RWPE2 (cell line): Measurements from ENCODE around the gene COQ8B.

ENCODE experiments used
- ATAC-seq: fragments of 200-7000 bp; cut with Tn5 transposase; 3 replicates; pipeline ENCODE4 v1.9.1; 2021; ENCODE audit warnings: low read depth
- DNase-seq: peaks from one replicate; pipeline ENCODE4 v3.0.0-alpha.2; 2020; ENCODE audit warnings: low spot score
- H3K27ac ChIP-seq: fragments of 450-650 bp; 2 replicates; pipeline ENCODE4 v1.5.1; 2017; ENCODE audit warnings: mild to moderate bottlenecking; ENCODE audit not compliant: poor library complexity, severe bottlenecking
- H3K27me3 ChIP-seq: fragments of 250-450 bp; sonication (Bioruptor Pico); 2 replicates; pipeline ENCODE4 v1.5.1; 2021; ENCODE audit warnings: mild to moderate bottlenecking, moderate library complexity; ENCODE audit not compliant: insufficient read depth, poor library complexity, severe bottlenecking
- H3K36me3 ChIP-seq: fragments of 250-450 bp; sonication (Bioruptor Pico); 2 replicates; pipeline ENCODE4 v1.5.1; 2020; ENCODE audit warnings: low read depth, mild to moderate bottlenecking, moderate library complexity
- H3K4me1 ChIP-seq: fragments of 250-450 bp; sonication (Bioruptor Pico); 2 replicates; pipeline ENCODE4 v1.5.1; 2021; ENCODE audit warnings: mild to moderate bottlenecking, moderate library complexity; ENCODE audit not compliant: insufficient read depth, poor library complexity, severe bottlenecking
- H3K4me3 ChIP-seq: fragments of 250-450 bp; sonication (Bioruptor Pico); 2 replicates; pipeline ENCODE4 v1.5.1; 2021; ENCODE audit warnings: mild to moderate bottlenecking, moderate library complexity; ENCODE audit not compliant: severe bottlenecking
- H3K9me3 ChIP-seq: fragments of 250-450 bp; sonication (Bioruptor Pico); 2 replicates; pipeline ENCODE4 v1.5.1; 2021; ENCODE audit warnings: mild to moderate bottlenecking, moderate library complexity; ENCODE audit not compliant: severe bottlenecking
- CTCF ChIP-seq: fragments of 450-650 bp; IDR thresholded peaks from one replicate; pipeline ENCODE4 v1.5.1; 2017; ENCODE audit warnings: mild to moderate bottlenecking, moderate library complexity; ENCODE audit not compliant: poor library complexity, severe bottlenecking

COQ8B gene

GRCh38 chr19:40693896-40694295, 22.8 kb downstream of the COQ8B start:
- Histone ChIP-seq H3K27ac (no peak overlapping the region), H3K4me1 (no peaks in the 10 kb centered on the region), H3K36me3 (peaks cover 20% of the 10 kb centered on the region), H3K9me3 (no peaks in the 10 kb centered on the region), H3K27me3 (no peaks in the 10 kb centered on the region), H3K4me3 (no peak overlapping the region)
- no peak for TF ChIP-seq CTCF
- DNase-seq (no peak), ATAC-seq (no peak)

GRCh38 chr19:40693150-40693788, 23.4 kb downstream of the COQ8B start:
- H3K9me3 ChIP-seq = no peaks in the 10 kb centered on the region
- H3K36me3 ChIP-seq = peaks cover 20% of the 10 kb centered on the region
- no peak overlapping the region for H3K4me3 ChIP-seq
- H3K27me3 ChIP-seq = no peaks in the 10 kb centered on the region
- no peaks in the 10 kb centered on the region for H3K4me1 ChIP-seq
- DNase-seq (no peak), ATAC-seq (no peak)
- no peak overlapping the region for H3K27ac ChIP-seq
- no peak for TF ChIP-seq CTCF

- ATAC-seq = no peak
- no peaks in the 10 kb centered on the region for H3K4me1 ChIP-seq
- H3K27ac ChIP-seq = no peak overlapping the region
- H3K27me3 ChIP-seq = no peaks in the 10 kb centered on the region
- H3K36me3 ChIP-seq = peaks cover 20% of the 10 kb centered on the region
- no peak overlapping the region for H3K4me3 ChIP-seq
- no peak for DNase-seq
- TF ChIP-seq CTCF = no peak
- no peaks in the 10 kb centered on the region for H3K9me3 ChIP-seq
Measured at GRCh38 chr19:40692212-40692551, 24.5 kb downstream of the COQ8B start.

GRCh38 chr19:40691421-40692211, 25.1 kb downstream of the COQ8B start:
- Histone ChIP-seq H3K36me3 (peaks cover 22% of the 10 kb centered on the region), H3K27me3 (no peaks in the 10 kb centered on the region), H3K4me1 (no peaks in the 10 kb centered on the region), H3K4me3 (no peak overlapping the region), H3K27ac (peak overlapping the region; percentile 68), H3K9me3 (no peaks in the 10 kb centered on the region)
- no peak for TF ChIP-seq CTCF
- ATAC-seq = no peak
- DNase-seq = no peak
